Globus pallidus (tissue), 1 donor: ENCODE measurements around the gene TLK2.
"Not testable (repeated sequence)": the region's sequence is repeated elsewhere in the genome, so short reads cannot be mapped to it uniquely, and the experiment has no call there.

ENCODE experiments used
- DNase-seq: peaks from one replicate; pipeline ENCODE4 v3.0.0-alpha.2; 2015; ENCODE audit warnings: low spot score

Gene TLK2

GRCh38 chr17:62490990-62491389, 12.4 kb downstream of the TLK2 start:
- DNase-seq: not testable (repeated sequence)

- not testable (repeated sequence) for DNase-seq
Observed at GRCh38 chr17:62493049-62493655, 14.5 kb downstream of the TLK2 start.

GRCh38 chr17:62494073-62494472, 15.4 kb downstream of the TLK2 start:
- DNase-seq: not testable (repeated sequence)

GRCh38 chr17:62496344-62496743, 17.7 kb downstream of the TLK2 start:
- not testable (repeated sequence) for DNase-seq

- not testable (repeated sequence) for DNase-seq
Observed at GRCh38 chr17:62498796-62499195, 20.2 kb downstream of the TLK2 start.

GRCh38 chr17:62500463-62500862, 21.8 kb downstream of the TLK2 start:
- DNase-seq: not testable (repeated sequence)

- not testable (repeated sequence) for DNase-seq
Observed at GRCh38 chr17:62504857-62505256, 26.2 kb downstream of the TLK2 start.

- not testable (repeated sequence) for DNase-seq
Observed at GRCh38 chr17:62507191-62507836, 28.7 kb downstream of the TLK2 start.

GRCh38 chr17:62510247-62510819, 31.7 kb downstream of the TLK2 start:
- DNase-seq: not testable (repeated sequence)

- DNase-seq: not testable (repeated sequence)
Observed at GRCh38 chr17:62511014-62511413, 32.4 kb downstream of the TLK2 start.

GRCh38 chr17:62516376-62516775, 37.8 kb downstream of the TLK2 start:
- DNase-seq: not testable (repeated sequence)

GRCh38 chr17:62521295-62521694, 42.7 kb downstream of the TLK2 start:
- not testable (repeated sequence) for DNase-seq

- DNase-seq: not testable (repeated sequence)
Observed at GRCh38 chr17:62524077-62524476, 45.5 kb downstream of the TLK2 start.

GRCh38 chr17:62525317-62525716, 46.7 kb downstream of the TLK2 start:
- DNase-seq: not testable (repeated sequence)

- DNase-seq: not testable (repeated sequence)
Observed at GRCh38 chr17:62530936-62531335, 52.3 kb downstream of the TLK2 start.

GRCh38 chr17:62536557-62536956, 57.9 kb downstream of the TLK2 start:
- DNase-seq: not testable (repeated sequence)

GRCh38 chr17:62541073-62541472, 62.4 kb downstream of the TLK2 start:
- DNase-seq: not testable (repeated sequence)

GRCh38 chr17:62543278-62543775, 64.7 kb downstream of the TLK2 start:
- DNase-seq: peak; percentile 22

- DNase-seq: not testable (repeated sequence)
Observed at GRCh38 chr17:62546066-62546465, 67.4 kb downstream of the TLK2 start.

GRCh38 chr17:62552851-62553659, 74.4 kb downstream of the TLK2 start:
- peak; percentile 41 for DNase-seq

GRCh38 chr17:62557532-62557931, 78.9 kb downstream of the TLK2 start:
- DNase-seq: not testable (repeated sequence)

GRCh38 chr17:62558941-62559340, 80.3 kb downstream of the TLK2 start:
- DNase-seq: not testable (repeated sequence)
